HG02798 (cell line): ENCODE measurements around the gene FRY.

Experiments used
- ATAC-seq: cut with Tn5 transposase; IDR thresholded peaks from one replicate; pipeline ENCODE4 v1.9.1; 2021; ENCODE audit warnings: mild to moderate bottlenecking; ENCODE audit not compliant: unreplicated experiment, poor library complexity

Gene FRY

GRCh38 chr13:32205431-32206096, 174.0 kb downstream of the FRY start:
- no peak for ATAC-seq

- no peak for ATAC-seq
Measured at GRCh38 chr13:32206097-32206740, 174.6 kb downstream of the FRY start.

- no peak for ATAC-seq
Measured at GRCh38 chr13:32208860-32209259, 177.3 kb downstream of the FRY start.

- no peak for ATAC-seq
Measured at GRCh38 chr13:32209652-32210051, 178.1 kb downstream of the FRY start.

GRCh38 chr13:32210101-32210500, 178.5 kb downstream of the FRY start:
- ATAC-seq, result no peak

- no peak for ATAC-seq
Measured at GRCh38 chr13:32211813-32212212, 180.2 kb downstream of the FRY start.

- ATAC-seq, result no peak
Measured at GRCh38 chr13:32212421-32212820, 180.8 kb downstream of the FRY start.

GRCh38 chr13:32213626-32214025, 182.1 kb downstream of the FRY start:
- ATAC-seq, result no peak

- no peak for ATAC-seq
Measured at GRCh38 chr13:32214071-32214470, 182.5 kb downstream of the FRY start.

- no peak for ATAC-seq
Measured at GRCh38 chr13:32216281-32216680, 184.7 kb downstream of the FRY start.

GRCh38 chr13:32222046-32222676, 190.6 kb downstream of the FRY start:
- no peak for ATAC-seq

GRCh38 chr13:32224916-32225315, 193.3 kb downstream of the FRY start:
- no peak for ATAC-seq

- no peak for ATAC-seq
Measured at GRCh38 chr13:32225481-32225931, 193.9 kb downstream of the FRY start.

GRCh38 chr13:32228330-32229041, 196.9 kb downstream of the FRY start:
- no peak for ATAC-seq

- ATAC-seq, result no peak
Measured at GRCh38 chr13:32229443-32229842, 197.9 kb downstream of the FRY start.

- ATAC-seq, result no peak
Measured at GRCh38 chr13:32232263-32232662, 200.7 kb downstream of the FRY start.

- ATAC-seq, result no peak
Measured at GRCh38 chr13:32233062-32233461, 201.5 kb downstream of the FRY start.

- no peak for ATAC-seq
Measured at GRCh38 chr13:32234914-32235313, 203.3 kb downstream of the FRY start.

GRCh38 chr13:32237681-32238080, 206.1 kb downstream of the FRY start:
- no peak for ATAC-seq

- no peak for ATAC-seq
Measured at GRCh38 chr13:32243695-32244094, 212.1 kb downstream of the FRY start.

- ATAC-seq, result no peak
Measured at GRCh38 chr13:32245555-32245954, 214.0 kb downstream of the FRY start.
